Uterus (tissue), 4 donors: Measurements from ENCODE around the gene KRTAP5-5. TPM values are rescaled to one million over a fixed set of nuclear protein-coding genes. Genes with fewer than 3 reads are reported as not detected.

Source experiments
- DNase-seq, 2 donors: peaks; one replicate each; pipeline ENCODE4 v3.0.0-alpha.2; 2019 to 2020
- H3K27ac ChIP-seq, 2 donors: fragments of 200-600 bp; sonication (generic); 1 replicate in 1 of 2; 2 replicates in 1 of 2; pipeline ENCODE4 v1.5.1; 2016 to 2018
- H3K27me3 ChIP-seq, 2 donors: fragments of 200-600 bp; sonication (generic); one replicate each; pipeline ENCODE4 v1.5.1; 2018 to 2019; ENCODE audit warnings: control low read depth in 1 of 2
- H3K36me3 ChIP-seq, 2 donors: fragments of 200-600 bp; sonication (generic); one replicate each; pipeline ENCODE4 v1.5.1; 2019; ENCODE audit warnings: control low read depth in 1 of 2
- H3K4me1 ChIP-seq, 2 donors: fragments of 200-600 bp; sonication (generic); one replicate each; pipeline ENCODE4 v1.5.1; 2018 to 2019; ENCODE audit warnings: control low read depth in 1 of 2
- H3K4me3 ChIP-seq, 2 donors: fragments of 200-600 bp; sonication (generic); 1 replicate in 1 of 2; 2 replicates in 1 of 2; pipeline ENCODE4 v1.5.1; 2018 to 2019; ENCODE audit warnings: mild to moderate bottlenecking in 1 of 2
- H3K9me3 ChIP-seq, 2 donors: fragments of 200-600 bp; sonication (generic); one replicate each; pipeline ENCODE4 v1.5.1; 2019; ENCODE audit warnings: control low read depth in 1 of 2
- POLR2A ChIP-seq, 2 donors: fragments of 450-650 bp; IDR thresholded peaks; one replicate each; pipeline ENCODE4 v1.6.1; 2016; ENCODE audit warnings: antibody characterized with exemption in 2 of 2, mild to moderate bottlenecking in 1 of 2, moderate library complexity in 1 of 2
- intact Hi-C: fragments of 100-400 bp; cut with DNase I; formaldehyde crosslinking; loops from one replicate; pipeline ENCODE4 v1.15.1; 2023; ENCODE audit warnings: low total_unique reads
- total RNA-seq, 4 donors: library from RNA; depleted of rRNA in 3 of 4; stranded (reverse); fragments of >200 nt in 3 of 4; gene quantifications; one replicate each; pipeline versions ENCODE4 v1.1.0 to v1.2.4, GENCODE V29; 2014 to 2023
- TF ChIP-seq, protein P1 (sequence below), 4 experiments: fragments of 200-600 bp in 2 of 4; fragments of 450-650 bp in 2 of 4; sonication (generic) in 2 of 4; IDR thresholded peaks; one replicate each; pipeline ENCODE4 v1.5.1; 2016 to 2019; ENCODE audit warnings: antibody characterized with exemption in 4 of 4, mild to moderate bottlenecking in 2 of 4, moderate library complexity in 1 of 4
- donor health status: DM: yes; HTN: yes; CAD: no.

KRTAP5-5 gene
- total RNA-seq, 4 donors from 2014 or later: not detected

DNA sequence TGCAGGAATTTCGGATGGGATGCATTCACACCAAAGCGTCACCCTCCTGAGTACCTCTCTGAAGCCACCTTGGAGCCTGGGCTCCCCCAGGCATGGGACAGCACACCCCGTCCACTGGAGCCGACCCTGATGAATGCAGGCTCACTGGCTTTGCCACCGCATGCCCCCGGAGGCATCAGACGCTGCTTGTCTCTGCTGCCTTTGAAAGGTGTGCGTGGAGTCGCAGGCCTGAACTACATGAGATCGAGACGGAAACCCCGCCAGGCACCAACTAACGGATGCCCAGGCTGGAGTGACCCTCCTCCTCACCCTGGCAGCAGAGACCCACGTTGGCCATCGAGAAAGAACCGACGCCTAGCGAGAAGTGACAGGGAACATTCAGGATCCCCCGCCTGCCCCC, 22.5 kb downstream of the KRTAP5-5 start:
- H3K27me3 ChIP-seq: no peaks in the 10 kb centered on the region
- H3K27ac ChIP-seq: no peak overlapping the region
- no peaks in the 10 kb centered on the region for H3K4me1 ChIP-seq
- TF ChIP-seq, protein P1, sequence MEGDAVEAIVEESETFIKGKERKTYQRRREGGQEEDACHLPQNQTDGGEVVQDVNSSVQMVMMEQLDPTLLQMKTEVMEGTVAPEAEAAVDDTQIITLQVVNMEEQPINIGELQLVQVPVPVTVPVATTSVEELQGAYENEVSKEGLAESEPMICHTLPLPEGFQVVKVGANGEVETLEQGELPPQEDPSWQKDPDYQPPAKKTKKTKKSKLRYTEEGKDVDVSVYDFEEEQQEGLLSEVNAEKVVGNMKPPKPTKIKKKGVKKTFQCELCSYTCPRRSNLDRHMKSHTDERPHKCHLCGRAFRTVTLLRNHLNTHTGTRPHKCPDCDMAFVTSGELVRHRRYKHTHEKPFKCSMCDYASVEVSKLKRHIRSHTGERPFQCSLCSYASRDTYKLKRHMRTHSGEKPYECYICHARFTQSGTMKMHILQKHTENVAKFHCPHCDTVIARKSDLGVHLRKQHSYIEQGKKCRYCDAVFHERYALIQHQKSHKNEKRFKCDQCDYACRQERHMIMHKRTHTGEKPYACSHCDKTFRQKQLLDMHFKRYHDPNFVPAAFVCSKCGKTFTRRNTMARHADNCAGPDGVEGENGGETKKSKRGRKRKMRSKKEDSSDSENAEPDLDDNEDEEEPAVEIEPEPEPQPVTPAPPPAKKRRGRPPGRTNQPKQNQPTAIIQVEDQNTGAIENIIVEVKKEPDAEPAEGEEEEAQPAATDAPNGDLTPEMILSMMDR (IDR thresholded peaks at IDR 0.05): no peak
- TF ChIP-seq POLR2A (IDR thresholded peaks at IDR 0.05): no peak
- no peak overlapping the region for H3K4me3 ChIP-seq
- intact Hi-C loops: no loop called here
- no peaks in the 10 kb centered on the region for H3K9me3 ChIP-seq
- no peaks in the 10 kb centered on the region for H3K36me3 ChIP-seq
- peak in 1 of 2 donors; percentile 12 for DNase-seq

GRCh38 chr11:1652442-1652770, 22.8 kb downstream of the KRTAP5-5 start:
- no peaks in the 10 kb centered on the region for H3K9me3 ChIP-seq
- intact Hi-C loops: no loop called here
- H3K27ac ChIP-seq: no peak overlapping the region
- no peak for DNase-seq
- H3K27me3 ChIP-seq: no peaks in the 10 kb centered on the region
- no peaks in the 10 kb centered on the region for H3K36me3 ChIP-seq
- TF ChIP-seq, protein P1 (IDR thresholded peaks at IDR 0.05): no peak
- TF ChIP-seq POLR2A (IDR thresholded peaks at IDR 0.05): no peak
- no peak overlapping the region for H3K4me3 ChIP-seq
- H3K4me1 ChIP-seq: no peaks in the 10 kb centered on the region

GRCh38 chr11:1652771-1653540, 23.4 kb downstream of the KRTAP5-5 start:
- Histone ChIP-seq H3K4me3 (no peak overlapping the region), H3K9me3 (no peaks in the 10 kb centered on the region), H3K4me1 (no peaks in the 10 kb centered on the region), H3K27me3 (no peaks in the 10 kb centered on the region), H3K36me3 (no peaks in the 10 kb centered on the region), H3K27ac (no peak overlapping the region)
- intact Hi-C loops: no loop called here
- DNase-seq: peak; percentile 63 to 80
- TF ChIP-seq, protein P1 (IDR thresholded peaks at IDR 0.05): peak; percentile 93 to 99 (median 98)
- no peak for TF ChIP-seq POLR2A (IDR thresholded peaks at IDR 0.05)

GRCh38 chr11:1653541-1654387, 24.2 kb downstream of the KRTAP5-5 start:
- DNase-seq: peak in 1 of 2 donors; percentile 6

More at GRCh38 chr11:1653541-1654387, 24.2 kb downstream of the KRTAP5-5 start:
- no peak overlapping the region for H3K27ac ChIP-seq
- no peak overlapping the region for H3K4me3 ChIP-seq
- no peaks in the 10 kb centered on the region for H3K4me1 ChIP-seq
- intact Hi-C loops: no loop called here
- H3K36me3 ChIP-seq: no peaks in the 10 kb centered on the region
- TF ChIP-seq, protein P1 (IDR thresholded peaks at IDR 0.05): no peak
- no peak for TF ChIP-seq POLR2A (IDR thresholded peaks at IDR 0.05)
- H3K27me3 ChIP-seq: no peaks in the 10 kb centered on the region
- H3K9me3 ChIP-seq: no peaks in the 10 kb centered on the region
